Fibroblast of skin of right quadriceps (primary cell): ENCODE data around the gene PRKX.
"Not testable (repeated sequence)": the region's sequence is repeated elsewhere in the genome, so short reads cannot be mapped to it uniquely, and the experiment has no call there.

Source experiments
- DNase-seq: peaks from one replicate; pipeline ENCODE4 v3.0.0-alpha.2; 2013

The PRKX gene

DNA sequence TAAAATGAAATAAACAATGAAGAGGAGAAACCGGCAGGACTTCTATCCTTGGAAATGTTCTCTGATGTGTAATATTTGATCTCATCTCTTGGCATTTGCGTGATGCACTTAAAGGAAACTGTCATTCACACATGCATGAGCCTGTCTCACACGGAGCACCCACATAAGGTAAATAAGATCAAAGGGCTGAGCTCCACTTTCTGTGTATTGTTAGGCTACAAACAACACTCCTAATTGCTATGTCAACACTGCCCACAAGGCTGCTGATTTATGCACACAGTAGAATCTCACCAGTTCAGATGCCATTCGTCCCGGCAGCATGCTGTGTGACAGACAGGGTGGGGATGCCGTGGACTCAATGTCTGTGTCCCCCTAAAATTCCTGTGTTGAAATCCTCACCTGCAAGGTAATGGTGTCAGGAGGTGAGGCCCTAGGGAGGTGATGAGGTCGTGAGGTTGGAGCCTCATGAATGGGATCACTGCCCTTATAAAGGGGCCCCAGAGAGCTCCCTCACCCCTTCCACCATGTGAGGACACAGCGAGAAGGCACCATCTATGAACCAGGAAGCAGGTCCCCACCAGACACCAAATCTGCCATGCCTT is 5.7 kb downstream of the PRKX start:
- DNase-seq: not testable (repeated sequence)

DNA sequence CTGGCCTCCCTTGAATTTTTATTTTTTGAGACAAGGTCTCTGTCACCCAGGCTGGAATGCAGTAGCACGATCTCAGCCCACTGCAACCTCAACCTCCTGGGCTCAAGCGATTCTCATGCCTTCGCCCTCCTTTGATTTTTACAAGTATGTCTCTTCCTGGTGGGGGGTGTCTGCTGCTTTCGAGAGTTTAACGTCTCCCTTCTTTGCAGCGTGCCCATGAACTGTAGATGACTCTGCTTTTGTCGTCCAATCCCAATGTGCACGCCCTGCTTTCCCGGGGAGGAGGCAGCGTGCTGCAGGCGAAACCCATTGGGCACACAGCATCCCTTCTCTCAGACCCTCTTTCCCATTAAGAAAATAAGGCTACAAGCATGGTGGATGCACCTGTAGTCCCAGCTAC is 7.0 kb downstream of the PRKX start:
- DNase-seq: no peak

DNA sequence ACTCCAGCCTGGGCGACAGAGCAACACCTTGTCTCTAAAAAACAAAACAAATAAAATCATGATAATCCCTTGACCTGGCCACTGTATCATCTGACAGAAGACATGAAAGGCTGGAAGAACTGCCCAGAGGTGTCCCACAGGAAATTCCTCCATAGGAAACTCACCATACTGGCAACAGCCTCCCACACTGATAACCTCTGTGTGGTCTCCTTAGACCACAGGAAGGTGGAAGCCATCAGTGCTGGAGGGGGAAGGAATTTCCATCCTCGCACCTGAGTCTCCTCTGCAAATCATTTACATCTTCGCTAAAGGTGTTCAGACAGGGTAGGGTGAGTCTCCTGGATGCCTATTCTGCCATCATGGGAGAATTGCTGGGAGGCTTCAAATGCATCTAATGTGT is 10.2 kb downstream of the PRKX start:
- DNase-seq: not testable (repeated sequence)

DNA sequence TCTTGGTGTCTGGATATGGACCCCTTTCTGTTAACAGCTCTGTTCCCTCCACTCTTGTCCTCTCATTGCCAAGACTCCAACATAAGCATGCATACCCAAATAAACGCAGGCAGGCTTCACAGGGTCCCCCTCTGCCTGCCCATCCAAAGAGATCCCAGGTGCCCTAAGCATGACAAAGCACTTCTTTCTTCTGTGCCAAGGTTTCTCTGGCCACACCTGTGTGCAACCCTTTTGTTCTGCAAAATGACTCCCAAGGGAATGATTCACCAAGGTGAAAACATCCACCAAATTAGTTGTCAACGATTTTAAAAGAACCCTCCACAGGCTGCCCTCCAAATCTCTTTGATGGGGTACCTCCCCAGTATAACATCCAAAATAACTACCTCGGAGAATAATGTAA is 11.4 kb downstream of the PRKX start:
- not testable (repeated sequence) for DNase-seq

DNA sequence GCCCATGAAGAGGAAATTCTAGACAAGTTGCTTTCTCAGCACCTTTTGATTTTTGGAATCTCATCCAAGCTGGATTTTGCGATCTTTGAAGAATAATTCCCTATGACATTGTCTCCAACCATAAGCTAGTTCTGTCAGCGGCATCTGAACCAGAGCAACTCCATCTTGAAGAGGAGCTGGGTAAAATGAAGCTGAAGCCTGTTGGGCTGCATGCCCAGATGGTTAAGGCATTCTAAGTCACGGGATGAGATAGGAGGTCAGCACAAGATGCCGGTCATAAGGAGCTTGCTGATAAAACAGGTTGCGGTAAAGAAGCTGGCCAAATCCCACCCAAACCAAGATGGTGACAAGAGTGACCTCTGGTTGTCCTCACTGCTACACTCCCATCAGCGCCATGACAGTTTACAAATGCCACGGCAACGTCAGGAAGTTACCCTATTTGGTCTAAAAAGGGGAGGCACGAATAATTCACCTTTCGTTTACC is 12.0 kb downstream of the PRKX start:
- not testable (repeated sequence) for DNase-seq

DNA sequence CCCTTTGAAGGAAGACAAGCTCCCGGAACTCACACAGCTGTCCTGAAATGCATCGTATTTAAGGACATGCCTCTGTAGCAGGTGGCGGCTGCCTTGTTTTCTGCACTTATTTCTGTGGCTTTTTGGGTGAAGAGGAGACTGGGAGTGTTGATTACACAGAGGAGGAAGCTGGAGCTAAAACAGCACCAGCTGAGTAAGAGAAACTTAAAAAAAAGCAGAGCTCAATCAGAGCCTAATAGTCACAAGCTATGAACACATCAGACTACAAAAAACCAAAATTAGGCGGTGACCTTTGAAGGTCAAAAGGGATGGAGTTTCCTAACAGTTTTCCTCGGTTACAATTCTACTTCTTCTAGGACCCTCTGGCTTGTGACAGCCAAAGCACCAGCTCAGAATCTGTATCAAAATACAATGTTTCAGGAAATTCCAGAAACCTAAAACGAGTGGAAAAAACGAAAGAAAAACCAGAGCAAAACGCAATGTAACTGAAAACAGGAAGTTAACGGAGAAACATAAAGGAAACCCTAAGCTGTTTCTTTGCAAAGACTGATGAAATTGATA is 13.5 kb downstream of the PRKX start:
- DNase-seq: no peak

DNA sequence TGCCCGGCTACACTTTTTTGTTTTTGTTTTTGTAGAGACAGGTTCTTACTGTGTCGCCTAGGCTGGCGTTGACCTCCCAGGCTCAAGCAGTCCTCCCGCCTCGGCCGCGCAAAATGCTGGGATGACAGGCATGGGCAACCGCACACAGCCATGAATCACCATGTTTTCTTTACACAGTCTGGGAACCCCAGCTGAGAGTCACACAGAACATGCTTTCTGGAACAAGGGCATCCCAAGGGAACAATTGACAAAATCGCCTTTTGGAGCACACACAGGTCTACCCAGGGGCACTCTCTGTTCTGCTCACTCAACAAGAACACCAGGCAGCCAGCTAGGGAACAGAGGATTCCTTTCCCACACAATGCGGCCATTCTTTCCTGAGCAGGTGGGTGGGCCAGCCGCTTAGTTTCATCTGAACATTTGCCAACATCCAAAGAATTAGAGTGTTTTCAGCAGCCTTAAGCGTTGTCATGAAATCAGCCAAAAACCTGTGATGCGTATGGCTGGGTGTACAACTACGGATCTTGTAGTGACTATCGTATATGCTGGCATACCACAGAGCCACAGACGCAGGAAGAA is 15.7 kb downstream of the PRKX start:
- peak; percentile 39 for DNase-seq

DNA sequence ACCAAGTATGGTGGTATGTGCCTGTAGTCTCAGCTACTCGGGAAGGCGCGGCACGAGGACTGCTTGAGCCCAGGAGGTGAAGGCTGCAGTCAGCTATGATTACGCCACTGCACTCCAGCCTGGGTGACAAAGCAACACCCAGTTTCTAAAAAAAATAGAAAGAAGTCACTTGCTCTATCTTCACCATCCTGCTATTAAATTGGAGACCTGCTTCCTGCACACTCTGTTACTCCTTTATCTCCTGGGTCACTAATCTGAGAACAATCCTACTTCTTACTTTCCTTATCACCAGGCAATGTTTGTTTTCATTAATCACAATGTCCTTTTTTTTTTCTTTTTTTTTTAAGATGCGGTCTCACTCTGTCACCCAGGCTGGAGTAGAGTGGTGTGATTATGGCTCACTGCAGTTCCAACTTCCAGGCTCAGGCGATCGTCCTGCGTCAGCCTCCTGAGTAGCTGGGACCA is 16.2 kb downstream of the PRKX start:
- no peak for DNase-seq

DNA sequence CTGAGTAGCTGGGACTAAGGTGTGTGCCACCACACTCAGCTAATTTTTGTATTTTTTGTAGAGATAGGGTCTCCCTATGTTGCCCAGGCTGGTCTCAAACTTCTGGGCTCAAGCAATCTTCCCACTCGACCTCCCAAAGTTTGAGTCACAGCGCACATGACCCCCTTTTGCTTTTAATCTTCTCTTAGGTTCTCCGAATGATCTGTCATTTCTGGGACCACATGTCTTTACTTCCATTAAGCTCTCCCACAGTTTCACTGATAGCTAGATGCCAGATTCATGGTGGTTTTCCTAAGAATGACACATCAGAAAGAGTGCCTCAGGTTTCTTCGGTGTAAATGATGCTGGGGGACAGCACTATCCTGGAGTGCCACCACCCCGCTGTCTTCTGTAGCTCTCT is 17.9 kb downstream of the PRKX start:
- no peak for DNase-seq

DNA sequence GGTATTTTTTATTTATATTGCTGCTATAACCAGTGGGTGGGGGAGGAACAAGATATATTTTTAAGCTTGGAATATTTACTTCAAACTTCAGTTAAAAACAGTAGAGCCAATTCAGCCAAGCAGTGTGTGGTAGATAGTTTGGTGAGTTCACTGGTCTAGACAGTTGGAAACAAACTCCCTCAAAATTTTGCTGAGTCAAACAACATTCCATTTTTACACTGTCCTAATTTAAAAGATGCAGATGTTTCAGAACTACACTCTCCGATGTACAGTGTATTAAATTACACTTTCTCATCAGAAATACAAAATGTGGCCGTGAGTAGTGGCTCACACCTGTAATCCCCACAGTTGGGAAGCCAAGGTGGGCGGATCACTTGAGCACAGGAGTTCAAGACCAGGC is 23.3 kb downstream of the PRKX start:
- DNase-seq: no peak

DNA sequence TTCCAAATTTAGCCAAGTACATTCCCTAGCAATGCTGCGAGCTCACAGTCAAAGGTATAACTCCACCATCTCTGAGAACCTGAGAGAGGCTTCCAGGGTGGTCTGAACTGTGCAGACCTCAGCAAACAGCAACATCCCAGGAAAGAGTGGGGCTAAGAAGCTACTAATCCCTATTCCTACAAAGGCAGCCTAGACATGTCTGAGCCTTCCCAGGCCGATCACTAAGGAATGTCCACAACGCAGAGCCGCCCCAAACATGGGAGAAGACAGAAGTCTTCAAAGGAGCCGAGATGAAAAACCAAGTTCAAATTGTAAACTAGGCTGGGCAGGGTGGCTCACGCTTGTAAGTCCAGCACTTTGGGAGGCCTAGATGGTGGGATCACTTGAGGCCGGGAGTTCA is 30.2 kb downstream of the PRKX start:
- not testable (repeated sequence) for DNase-seq

DNA sequence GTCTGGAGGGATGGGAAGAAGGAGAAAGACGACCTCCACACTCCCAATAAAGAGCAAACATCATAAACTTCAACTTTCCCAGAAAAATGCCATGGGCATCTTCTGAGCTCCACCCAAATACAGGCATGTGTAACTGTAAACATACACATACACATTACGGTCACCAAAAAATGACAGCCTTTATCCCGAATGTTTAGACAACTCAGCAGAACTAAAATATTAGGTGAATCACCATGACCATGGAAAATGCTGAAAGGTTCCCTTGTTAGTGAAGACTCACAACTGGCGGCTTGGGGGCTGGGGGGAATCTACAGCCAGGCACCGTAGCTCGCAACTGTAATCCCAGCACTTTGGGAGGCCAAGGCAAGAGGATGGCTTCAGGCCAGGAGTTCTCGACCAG is 33.0 kb downstream of the PRKX start:
- no peak for DNase-seq

DNA sequence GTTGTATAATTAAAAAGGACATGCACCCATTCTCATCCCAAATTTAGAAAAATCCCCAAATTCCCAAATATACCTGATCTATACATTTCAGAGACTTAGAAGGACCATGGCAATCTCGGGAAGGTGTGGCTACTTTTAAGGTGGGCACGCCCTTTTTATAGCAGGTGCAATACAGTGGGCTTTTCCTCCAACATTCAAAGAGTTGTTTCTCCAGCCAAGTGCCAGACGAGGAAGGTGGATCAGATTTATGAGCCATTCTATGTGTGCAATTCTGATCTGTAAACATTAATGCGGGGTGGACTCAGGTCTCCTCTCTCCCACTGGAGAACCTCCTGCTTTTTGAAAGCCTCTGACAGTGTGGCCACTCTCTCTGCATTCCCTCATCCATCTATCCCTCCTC is 33.8 kb downstream of the PRKX start:
- no peak for DNase-seq

DNA sequence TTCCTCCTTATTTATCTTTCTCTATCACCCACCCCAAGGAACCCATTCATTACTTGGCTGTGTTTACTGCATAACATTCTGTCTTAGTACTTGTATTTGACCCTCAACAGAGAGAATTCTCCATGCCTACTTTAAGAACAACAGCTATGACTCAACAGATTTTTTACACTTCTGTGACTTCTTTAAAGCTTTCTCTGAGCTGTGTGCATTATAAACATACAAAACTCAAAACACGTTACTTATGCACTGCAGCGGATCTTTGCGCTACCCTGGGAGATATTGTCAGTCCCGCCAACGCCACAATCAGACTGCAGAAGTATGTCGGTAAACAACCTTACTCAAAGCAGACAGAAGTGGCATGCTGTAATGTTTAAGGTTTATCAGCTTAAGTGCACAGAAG is 35.1 kb downstream of the PRKX start:
- no peak for DNase-seq

DNA sequence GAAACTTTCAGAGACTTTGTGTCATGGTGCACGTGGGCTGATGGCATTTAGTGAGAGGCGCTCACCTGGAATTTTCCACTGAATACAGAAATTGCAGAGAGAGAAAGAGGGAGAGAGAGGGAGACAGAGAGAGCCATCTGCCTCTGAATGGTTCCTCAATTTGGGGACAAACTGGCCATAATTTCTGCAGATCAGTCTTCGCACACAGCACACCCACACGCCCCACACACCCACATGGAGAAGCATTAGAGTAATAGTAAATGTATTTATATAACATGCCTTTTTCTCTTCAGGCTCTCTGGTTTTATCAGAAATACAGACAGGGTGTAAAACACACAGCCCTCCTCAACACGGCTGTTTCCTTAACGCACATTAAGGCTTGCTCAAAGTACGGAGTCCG is 38.6 kb downstream of the PRKX start:
- no peak for DNase-seq

DNA sequence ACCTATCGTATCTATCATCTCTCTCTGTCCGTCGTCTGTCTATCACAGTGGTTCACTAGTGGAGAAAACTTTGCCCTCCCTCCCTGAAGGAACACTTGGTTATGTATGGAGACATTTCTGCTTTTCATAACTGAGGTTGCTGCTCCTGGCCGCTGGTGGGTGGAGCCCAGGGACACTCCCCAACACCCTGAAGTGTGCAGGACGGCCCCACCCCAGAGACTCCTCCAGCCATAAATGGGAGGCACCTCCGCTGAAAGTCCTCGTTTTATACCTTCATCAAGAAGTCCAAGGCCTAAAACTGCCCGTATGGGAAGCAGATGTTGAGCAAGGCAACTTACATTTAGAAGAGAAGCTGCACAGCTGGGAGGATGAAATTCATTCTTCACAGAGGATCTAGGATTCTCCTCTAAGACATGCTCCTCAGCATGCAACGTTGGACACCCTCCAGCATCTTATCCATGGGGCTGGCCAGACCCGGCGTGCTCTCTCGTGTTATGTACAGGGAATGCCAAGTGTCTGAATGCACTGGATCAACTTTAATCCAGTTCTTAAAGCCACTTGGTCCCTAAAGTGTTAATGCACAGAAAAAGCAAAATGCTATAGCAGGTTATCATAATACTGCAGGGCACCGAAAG is 43.5 kb downstream of the PRKX start:
- no peak for DNase-seq

DNA sequence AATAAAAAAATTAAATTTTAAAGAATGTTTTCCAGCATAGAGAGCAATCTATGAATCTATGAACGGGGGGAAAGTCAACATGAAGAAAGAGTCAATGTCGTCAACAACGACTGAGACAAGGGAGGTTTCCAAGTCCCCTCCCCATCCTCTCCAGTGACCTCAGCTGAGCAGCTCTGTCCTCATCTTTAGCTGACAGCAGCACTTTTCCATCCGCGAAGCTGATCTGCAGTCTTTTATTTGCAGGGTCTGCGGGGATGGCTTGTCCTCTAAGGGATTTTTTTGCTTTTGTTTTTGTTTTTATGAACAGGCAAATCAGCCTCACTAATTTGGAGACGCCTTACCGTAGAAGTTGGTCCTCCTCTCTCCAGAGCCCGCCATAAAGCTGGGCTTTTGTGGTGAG is 46.5 kb downstream of the PRKX start:
- DNase-seq: no peak

DNA sequence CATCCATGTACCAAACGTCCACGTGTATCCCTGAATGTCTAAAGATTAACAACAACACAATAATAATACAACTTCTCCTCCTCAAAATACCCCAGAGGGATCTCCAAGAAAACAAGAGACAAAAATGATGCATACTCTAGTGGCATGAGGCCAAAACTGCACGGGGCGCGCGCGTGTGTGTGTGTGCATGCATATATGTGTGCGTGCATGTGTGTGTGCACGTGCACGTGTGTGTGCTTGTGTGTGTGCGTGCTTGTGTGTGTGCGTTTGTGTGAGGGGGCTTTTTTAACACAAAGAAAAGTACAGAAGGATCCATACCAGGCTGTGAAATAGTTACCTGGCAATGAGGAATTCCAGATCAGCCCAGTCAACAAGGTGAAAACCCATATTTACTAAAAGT is 48.5 kb downstream of the PRKX start:
- no peak for DNase-seq

DNA sequence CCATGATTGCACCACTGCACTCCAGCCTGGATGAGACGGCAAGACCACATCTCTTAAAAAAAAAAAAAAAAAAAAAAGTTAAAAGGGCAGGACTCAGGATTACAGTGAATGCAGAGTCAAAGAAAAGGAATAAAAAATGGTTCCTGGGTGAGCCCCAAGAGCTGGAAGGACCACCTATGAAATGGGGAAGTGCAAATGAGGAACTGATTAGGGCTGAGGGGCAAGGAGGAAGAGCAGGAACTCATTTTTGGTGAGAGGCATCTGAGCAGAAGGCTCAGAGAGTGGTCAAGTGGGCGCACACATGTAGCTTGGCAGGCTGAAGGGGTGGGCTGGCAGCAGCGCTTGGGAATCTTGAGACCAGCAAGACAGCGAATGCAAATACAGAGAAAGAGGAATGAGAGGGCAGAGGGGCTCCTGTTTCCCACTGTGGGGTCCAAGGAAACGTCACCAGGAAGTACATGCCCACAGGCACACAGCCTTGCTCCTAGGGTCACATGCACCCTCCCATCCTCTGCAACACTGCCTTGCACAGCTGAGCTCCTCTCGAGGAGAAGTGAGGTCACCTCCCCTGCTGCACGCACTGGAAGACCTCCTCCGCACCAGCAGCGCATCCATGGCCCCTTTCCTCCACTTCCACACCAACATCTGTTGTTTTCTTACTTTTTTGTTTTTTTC is 49.7 kb downstream of the PRKX start:
- not testable (repeated sequence) for DNase-seq

DNA sequence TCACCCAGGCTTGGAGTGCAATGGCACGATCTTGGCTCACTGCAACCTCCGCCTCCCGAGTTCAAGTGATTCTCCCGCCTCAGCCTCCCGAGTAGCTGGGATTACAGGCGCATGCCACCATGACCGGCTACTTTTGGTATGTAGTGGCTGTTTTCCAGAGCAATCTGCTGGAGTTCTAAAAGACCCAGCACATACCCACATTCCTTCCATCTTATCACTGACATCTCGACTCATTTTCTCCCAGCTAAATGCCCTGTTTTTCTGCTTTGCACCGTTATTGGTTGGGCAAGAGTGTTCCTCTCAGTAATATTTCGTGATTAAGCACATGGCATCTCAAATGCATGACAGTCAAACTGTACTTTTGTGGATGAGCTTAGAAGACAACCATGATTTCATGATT is 53.7 kb downstream of the PRKX start:
- DNase-seq: peak; percentile 29

DNA sequence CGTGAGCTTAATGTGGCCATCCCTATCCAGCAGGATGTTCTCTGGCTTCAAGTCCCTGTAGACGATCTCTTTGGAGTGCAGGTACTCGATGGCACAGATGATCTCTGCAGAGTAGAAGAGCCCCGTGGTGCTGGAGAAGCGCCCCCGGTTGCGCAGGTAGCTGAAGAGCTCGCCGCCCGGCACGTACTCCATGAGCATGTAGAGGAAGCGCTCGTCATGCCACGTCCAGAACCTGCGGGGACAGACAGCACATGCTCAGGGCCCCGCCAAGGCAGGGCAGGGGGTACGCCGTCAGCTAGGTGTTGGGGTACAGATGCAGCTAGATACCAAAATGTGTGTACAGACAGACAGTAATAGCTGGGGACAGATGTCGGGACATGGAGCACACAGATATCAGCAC is 58.3 kb downstream of the PRKX start:
- no peak for DNase-seq

DNA sequence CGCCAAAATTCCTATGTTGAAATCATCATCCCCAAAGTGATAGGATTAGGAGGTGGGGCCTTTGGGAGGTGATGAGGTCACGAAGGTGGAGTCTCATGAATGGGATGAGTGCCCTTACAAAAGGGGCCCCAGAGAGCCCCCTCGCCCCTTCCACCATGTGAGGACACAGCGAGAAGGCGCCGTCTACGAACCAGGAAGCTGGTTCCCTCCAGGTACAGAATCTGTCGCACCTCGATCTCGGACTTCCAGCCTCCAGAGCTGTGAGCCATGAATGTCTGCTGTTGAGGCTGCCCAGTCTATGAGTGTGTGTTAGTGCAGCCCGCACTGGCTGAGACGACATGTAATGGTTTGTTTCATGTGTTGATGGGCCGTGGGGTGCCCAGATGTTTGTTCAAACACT is 60.3 kb downstream of the PRKX start:
- DNase-seq: no peak

DNA sequence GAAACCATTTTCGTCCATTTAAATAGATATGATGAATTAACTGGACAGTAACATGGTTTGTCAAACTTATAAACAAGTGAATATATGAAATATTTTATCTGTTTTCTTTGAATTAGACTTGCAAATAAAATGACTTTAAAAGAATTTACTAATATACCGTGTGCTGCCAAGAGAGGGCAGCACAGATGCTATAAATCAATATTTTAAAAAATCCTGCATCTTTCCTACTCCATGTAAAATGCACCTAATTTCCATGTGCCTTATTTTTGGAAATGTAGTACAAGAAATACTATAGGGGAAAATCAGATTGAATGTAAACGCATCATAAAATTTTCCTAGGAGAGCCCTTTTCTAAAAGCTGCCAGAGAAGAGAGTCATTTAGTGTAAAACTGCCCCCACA is 62.2 kb downstream of the PRKX start:
- DNase-seq: peak; percentile 2

DNA sequence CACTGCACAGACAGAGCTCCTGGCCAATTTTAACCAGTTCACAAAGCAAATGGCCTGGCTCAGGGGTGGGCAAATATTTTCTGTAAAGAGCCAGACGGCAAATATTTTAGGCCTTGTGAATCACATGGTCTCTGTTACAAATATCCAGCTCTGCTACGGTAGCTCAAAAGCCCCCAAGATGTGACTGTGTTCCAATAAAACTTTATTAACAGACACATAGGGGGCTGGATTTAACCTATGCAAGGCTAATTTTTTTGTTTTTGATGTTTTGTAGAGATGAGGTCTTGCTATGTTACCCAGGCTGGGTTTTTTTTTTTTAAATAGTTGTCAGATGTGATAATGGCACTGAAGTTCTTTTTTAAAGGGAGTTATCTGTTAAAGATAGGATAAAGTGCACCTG is 65.4 kb downstream of the PRKX start:
- no peak for DNase-seq
